GM19468 (cell line): ENCODE results near the gene CTSG.
"Not testable (repeated sequence)": the region's sequence is repeated elsewhere in the genome, so short reads cannot be mapped to it uniquely, and the experiment has no call there.

Experiments used
- ATAC-seq: cut with Tn5 transposase; IDR thresholded peaks from one replicate; pipeline ENCODE4 v1.9.1; 2021; ENCODE audit warnings: mild to moderate bottlenecking, moderate library complexity, moderate number of reproducible peaks; ENCODE audit not compliant: unreplicated experiment; ENCODE audit errors: extremely low read depth

The CTSG gene

DNA sequence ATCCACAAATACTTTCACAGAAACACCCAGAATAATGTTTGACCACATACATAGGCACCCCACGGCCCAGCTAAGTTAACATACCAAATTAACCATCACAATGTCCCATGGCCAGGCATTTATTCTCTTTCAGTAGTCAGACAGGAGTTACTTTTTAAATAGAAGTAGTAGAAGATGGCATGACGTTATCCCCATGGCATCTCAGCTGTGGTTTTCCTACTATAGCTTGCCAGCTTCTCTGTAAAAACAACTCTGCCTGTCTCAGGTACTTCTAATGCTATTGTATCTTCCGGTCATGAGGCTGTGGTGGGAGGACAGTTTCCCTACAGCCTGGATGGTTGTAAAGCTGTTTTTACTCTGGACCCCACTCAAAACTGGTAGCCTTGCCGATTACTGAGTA, 19.3 kb downstream of the CTSG start:
- no peak for ATAC-seq

- ATAC-seq = not testable (repeated sequence)
Observed at GRCh38 chr14:24549064-24549463, 27.0 kb downstream of the CTSG start.

- no peak for ATAC-seq
Observed at GRCh38 chr14:24542346-24542936, 33.6 kb downstream of the CTSG start.

- no peak for ATAC-seq
Observed at GRCh38 chr14:24535737-24536136, 40.3 kb downstream of the CTSG start.

GRCh38 chr14:24534286-24534685, 41.8 kb downstream of the CTSG start:
- ATAC-seq = no peak

- ATAC-seq = not testable (repeated sequence)
Observed at GRCh38 chr14:24525877-24526620, 50.0 kb downstream of the CTSG start.
